K562 (cell line): Measurements from ENCODE around the gene GRIN2A. TPM values are rescaled to one million over a fixed set of nuclear protein-coding genes. Genes with fewer than 3 reads are reported as not detected.

ENCODE experiments used
- KAT7 ChIP-seq: sonication (generic); formaldehyde crosslinking; IDR thresholded peaks from 2 replicates; pipeline ENCODE4 v1.8.0; 2022; ENCODE audit warnings: missing genetic modification reagents, mild to moderate bottlenecking, borderline replicate concordance
- MBD2 ChIP-seq: sonication (generic); IDR thresholded peaks from 2 replicates; pipeline ENCODE4 v1.6.1; 2016; ENCODE audit warnings: low read depth, borderline replicate concordance
- SMAD3 ChIP-seq: fragments of 450-650 bp; formaldehyde crosslinking; conservative IDR thresholded peaks from 2 replicates; pipeline ENCODE4 v1.4.0; 2020; ENCODE audit warnings: mild to moderate bottlenecking
- STAT5A ChIP-seq: IDR thresholded peaks from 2 replicates; pipeline ENCODE4 v1.6.1; 2012; ENCODE audit warnings: low read length, inconsistent platforms, borderline replicate concordance
- TCF7L2 ChIP-seq: fragments of 150-350 bp; IDR thresholded peaks from 2 replicates; pipeline ENCODE4 v1.6.1; 2016; ENCODE audit warnings: low read depth, mild to moderate bottlenecking, low read length, moderate library complexity
- ZBTB49 ChIP-seq: sonication (generic); formaldehyde crosslinking; IDR thresholded peaks from 2 replicates; pipeline ENCODE4 v1.8.0; 2022; ENCODE audit warnings: missing genetic modification reagents, mild to moderate bottlenecking, borderline replicate concordance
- polyA plus RNA-seq, 8 experiments: library from polyadenylated mRNA; depleted of rRNA in 4 of 8; stranded (reverse) in 5 of 8; unstranded in 3 of 8; fragments of >200 nt; fragmentation: Nextera tagmentation in 2 of 8; fragmentation: Illumina TruSeq in 1 of 8; extraction: Ambion mirVana in 2 of 8; extraction: Trizol in 1 of 8; gene quantifications; 2 replicates each; pipeline versions ENCODE4 v1.2.1 to v1.2.3, GENCODE V29; 2011 to 2014; ENCODE audit warnings: inconsistent platforms in 1 of 8, missing spikeins in 1 of 8
- total RNA-seq, 7 experiments: library from RNA; depleted of rRNA in 6 of 7; stranded (reverse); fragments of >200 nt in 6 of 7; fragmentation: Illumina TruSeq in 2 of 7; extraction: Trizol in 2 of 7; gene quantifications; 2 replicates each; pipeline versions ENCODE4 v1.2.1 to v1.2.3, GENCODE V29; 2011 to 2021; ENCODE audit warnings: low replicate concordance in 1 of 7
- TF ChIP-seq, protein P1 (sequence below): fragments of 450-650 bp; IDR thresholded peaks from 2 replicates; pipeline ENCODE4 v1.6.1; 2016; ENCODE audit warnings: mild to moderate bottlenecking
- TF ChIP-seq, protein P2 (sequence below): fragments of 450-650 bp; formaldehyde crosslinking; IDR thresholded peaks from 2 replicates; pipeline ENCODE4 v1.4.0; 2022; ENCODE audit warnings: missing genetic modification characterization

The GRIN2A gene
- total and polyA plus RNA-seq, 9 of the 15 experiments (the other 6 are each of a cell fraction or from before 2014, with no cell fraction given): not detected

DNA sequence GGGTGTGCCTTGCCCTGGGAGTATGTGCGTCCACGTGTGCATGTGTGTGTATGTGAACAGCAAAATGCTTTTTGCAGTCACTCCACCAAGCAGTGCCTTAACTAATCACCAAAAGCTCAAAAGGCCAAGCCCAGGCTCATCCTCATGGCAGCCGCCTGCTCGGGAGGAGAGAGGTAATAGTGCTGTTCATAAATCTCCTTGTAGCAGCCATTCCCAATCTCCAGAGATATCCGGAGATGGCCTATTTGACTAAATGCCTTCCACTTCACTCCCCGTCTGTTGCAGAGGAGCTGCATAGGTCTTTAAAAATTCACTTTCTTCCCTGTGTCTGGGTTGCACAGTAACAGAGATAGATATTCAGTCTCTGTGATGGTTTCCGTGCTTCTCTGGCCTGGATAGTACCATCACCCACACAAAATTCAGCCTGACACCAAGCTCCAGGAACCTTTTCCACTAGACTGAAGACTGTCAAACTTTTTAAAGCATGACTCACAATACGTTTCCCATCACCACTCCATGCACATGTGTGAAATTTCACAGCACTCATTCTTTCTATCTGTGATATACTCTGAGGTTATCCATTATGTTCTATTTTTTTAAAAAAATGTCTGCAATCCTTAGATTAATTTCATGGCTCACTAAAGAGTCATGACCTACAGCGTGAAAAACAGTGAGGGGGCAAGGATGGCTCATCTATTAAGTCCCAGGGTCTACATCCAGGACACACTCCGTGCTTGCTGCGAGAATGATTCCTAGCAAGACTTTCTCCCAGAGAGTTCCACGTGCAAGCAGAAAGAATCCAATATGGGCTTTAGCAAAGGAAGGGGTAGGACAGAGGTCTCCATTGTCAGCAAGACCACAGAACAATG lies 357.8 kb downstream of the GRIN2A start (continued):
- no peak for TF ChIP-seq ZBTB49 (CRISPR knock-in tag)
- TF ChIP-seq, protein P1, sequence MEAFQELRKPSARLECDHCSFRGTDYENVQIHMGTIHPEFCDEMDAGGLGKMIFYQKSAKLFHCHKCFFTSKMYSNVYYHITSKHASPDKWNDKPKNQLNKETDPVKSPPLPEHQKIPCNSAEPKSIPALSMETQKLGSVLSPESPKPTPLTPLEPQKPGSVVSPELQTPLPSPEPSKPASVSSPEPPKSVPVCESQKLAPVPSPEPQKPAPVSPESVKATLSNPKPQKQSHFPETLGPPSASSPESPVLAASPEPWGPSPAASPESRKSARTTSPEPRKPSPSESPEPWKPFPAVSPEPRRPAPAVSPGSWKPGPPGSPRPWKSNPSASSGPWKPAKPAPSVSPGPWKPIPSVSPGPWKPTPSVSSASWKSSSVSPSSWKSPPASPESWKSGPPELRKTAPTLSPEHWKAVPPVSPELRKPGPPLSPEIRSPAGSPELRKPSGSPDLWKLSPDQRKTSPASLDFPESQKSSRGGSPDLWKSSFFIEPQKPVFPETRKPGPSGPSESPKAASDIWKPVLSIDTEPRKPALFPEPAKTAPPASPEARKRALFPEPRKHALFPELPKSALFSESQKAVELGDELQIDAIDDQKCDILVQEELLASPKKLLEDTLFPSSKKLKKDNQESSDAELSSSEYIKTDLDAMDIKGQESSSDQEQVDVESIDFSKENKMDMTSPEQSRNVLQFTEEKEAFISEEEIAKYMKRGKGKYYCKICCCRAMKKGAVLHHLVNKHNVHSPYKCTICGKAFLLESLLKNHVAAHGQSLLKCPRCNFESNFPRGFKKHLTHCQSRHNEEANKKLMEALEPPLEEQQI: no peak
- no peak for TF ChIP-seq TCF7L2
- no peak for TF ChIP-seq MBD2
- TF ChIP-seq SMAD3 (CRISPR knock-in tag): no peak
- TF ChIP-seq KAT7: no peak
- TF ChIP-seq STAT5A: no peak
- TF ChIP-seq, protein P2, sequence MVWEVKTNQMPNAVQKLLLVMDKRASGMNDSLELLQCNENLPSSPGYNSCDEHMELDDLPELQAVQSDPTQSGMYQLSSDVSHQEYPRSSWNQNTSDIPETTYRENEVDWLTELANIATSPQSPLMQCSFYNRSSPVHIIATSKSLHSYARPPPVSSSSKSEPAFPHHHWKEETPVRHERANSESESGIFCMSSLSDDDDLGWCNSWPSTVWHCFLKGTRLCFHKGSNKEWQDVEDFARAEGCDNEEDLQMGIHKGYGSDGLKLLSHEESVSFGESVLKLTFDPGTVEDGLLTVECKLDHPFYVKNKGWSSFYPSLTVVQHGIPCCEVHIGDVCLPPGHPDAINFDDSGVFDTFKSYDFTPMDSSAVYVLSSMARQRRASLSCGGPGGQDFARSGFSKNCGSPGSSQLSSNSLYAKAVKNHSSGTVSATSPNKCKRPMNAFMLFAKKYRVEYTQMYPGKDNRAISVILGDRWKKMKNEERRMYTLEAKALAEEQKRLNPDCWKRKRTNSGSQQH (CRISPR knock-in tag): no peak
